H1 (cell line): ENCODE results near the gene SKA1.

Source experiments
- ATF2 ChIP-seq: IDR thresholded peaks from 2 replicates; pipeline ENCODE4 v1.6.1; 2012; ENCODE audit warnings: low read length, inconsistent platforms
- CTCF ChIP-seq, 3 experiments: IDR thresholded peaks; 1 replicate in 2 of 3; 2 replicates in 1 of 3; pipeline versions ENCODE4 v1.5.1 to v1.6.1; 2011; ENCODE audit warnings: low read length in 3 of 3, mild to moderate bottlenecking in 3 of 3, inconsistent platforms in 2 of 3, low read depth in 1 of 3, moderate library complexity in 1 of 3; ENCODE audit not compliant: insufficient read depth in 1 of 3; ENCODE audit errors: control extremely low read depth in 1 of 3
- EP300 ChIP-seq, 2 experiments: IDR thresholded peaks; 1 replicate in 1 of 2; 2 replicates in 1 of 2; pipeline ENCODE4 v1.6.1; 2011 to 2012; ENCODE audit warnings: low read depth in 2 of 2, low read length in 2 of 2, mild to moderate bottlenecking in 2 of 2, borderline replicate concordance in 1 of 2, inconsistent platforms in 1 of 2, moderate library complexity in 1 of 2
- MAFK ChIP-seq: IDR thresholded peaks from 2 replicates; pipeline ENCODE4 v1.6.1; 2012; ENCODE audit warnings: low read depth, mild to moderate bottlenecking, improper control_type of control experiment, low read length
- POLR2A ChIP-seq, 2 experiments: IDR thresholded peaks; 1 replicate in 1 of 2; 2 replicates in 1 of 2; pipeline ENCODE4 v1.6.1; 2011; ENCODE audit warnings: low read depth in 2 of 2, low read length in 2 of 2, mild to moderate bottlenecking in 2 of 2; ENCODE audit errors: control extremely low read depth in 1 of 2
- RBBP5 ChIP-seq: IDR thresholded peaks from 2 replicates; pipeline ENCODE4 v1.7.1; 2012; ENCODE audit warnings: low read depth, mild to moderate bottlenecking, inconsistent platforms, low read length, moderate library complexity, borderline replicate concordance
- RXRA ChIP-seq: IDR thresholded peaks from 2 replicates; pipeline ENCODE4 v1.6.1; 2011; ENCODE audit warnings: low read depth, mild to moderate bottlenecking, low read length, moderate library complexity; ENCODE audit not compliant: insufficient read depth
- YY1 ChIP-seq: IDR thresholded peaks from 2 replicates; pipeline ENCODE4 v1.6.1; 2011; ENCODE audit warnings: low read depth, mild to moderate bottlenecking, low read length

GRCh38 chr18:50359806-50360205, 15.0 kb upstream of the SKA1 start:
- TF ChIP-seq RBBP5, result no peak
- no peak for TF ChIP-seq EP300 (IDR thresholded peaks at IDR 0.05; ENCODE audit: borderline replicate concordance in 1 of 2, low read depth in 2 of 2, low read length in 2 of 2)
- no peak for TF ChIP-seq CTCF (IDR thresholded peaks at IDR 0.05; ENCODE audit: control extremely low read depth in 1 of 3, insufficient read depth in 1 of 3, low read depth in 1 of 3, low read length in 3 of 3)
- no peak for TF ChIP-seq POLR2A (IDR thresholded peaks at IDR 0.05; ENCODE audit: control extremely low read depth in 1 of 2, low read depth in 2 of 2, low read length in 2 of 2)
- no peak for TF ChIP-seq ATF2
- no peak for TF ChIP-seq MAFK
- no peak for TF ChIP-seq RXRA
- no peak for TF ChIP-seq YY1
